CD4-positive, alpha-beta T cell treated with Interleukin-17A for 1 hour (primary cell): ENCODE data around the gene UMPS.

Experiments
- DNase-seq: peaks from one replicate; pipeline ENCODE4 v3.0.0-alpha.2; 2020

UMPS gene

GRCh38 chr3:124764746-124765145 lies 34.5 kb downstream of the UMPS start:
- no peak for DNase-seq

DNA sequence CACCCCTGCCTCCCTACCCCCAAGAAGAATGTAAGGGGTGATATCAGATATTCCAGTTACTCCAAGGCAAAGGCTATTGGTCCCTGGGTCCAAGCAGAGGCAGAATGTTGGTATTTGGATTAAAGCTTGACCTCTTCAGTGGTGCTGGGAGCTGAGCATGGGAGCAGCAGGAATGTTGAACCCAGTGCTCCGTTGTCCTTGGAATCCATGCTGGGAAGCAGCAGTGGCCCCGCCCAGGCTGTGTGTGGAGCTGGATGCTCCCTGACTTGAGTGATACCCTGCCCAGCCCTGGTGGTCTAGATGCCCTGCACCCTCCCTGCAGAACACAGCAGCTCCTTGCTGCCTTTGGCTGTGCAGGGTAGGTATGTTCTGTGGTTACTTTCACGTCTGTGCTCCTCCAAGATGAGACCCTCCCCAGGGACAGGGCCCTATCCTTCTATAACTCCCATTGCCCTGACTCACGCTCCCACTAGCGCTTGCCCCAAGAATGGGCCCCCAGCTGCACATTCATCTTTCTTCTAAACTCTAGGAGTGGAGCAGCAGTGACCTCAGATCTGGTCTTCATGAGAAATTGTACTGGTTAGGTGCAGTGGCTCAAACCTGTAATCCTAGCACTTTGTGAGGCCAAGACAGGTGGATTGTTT lies 35.1 kb downstream of the UMPS start:
- DNase-seq, result no peak

DNA sequence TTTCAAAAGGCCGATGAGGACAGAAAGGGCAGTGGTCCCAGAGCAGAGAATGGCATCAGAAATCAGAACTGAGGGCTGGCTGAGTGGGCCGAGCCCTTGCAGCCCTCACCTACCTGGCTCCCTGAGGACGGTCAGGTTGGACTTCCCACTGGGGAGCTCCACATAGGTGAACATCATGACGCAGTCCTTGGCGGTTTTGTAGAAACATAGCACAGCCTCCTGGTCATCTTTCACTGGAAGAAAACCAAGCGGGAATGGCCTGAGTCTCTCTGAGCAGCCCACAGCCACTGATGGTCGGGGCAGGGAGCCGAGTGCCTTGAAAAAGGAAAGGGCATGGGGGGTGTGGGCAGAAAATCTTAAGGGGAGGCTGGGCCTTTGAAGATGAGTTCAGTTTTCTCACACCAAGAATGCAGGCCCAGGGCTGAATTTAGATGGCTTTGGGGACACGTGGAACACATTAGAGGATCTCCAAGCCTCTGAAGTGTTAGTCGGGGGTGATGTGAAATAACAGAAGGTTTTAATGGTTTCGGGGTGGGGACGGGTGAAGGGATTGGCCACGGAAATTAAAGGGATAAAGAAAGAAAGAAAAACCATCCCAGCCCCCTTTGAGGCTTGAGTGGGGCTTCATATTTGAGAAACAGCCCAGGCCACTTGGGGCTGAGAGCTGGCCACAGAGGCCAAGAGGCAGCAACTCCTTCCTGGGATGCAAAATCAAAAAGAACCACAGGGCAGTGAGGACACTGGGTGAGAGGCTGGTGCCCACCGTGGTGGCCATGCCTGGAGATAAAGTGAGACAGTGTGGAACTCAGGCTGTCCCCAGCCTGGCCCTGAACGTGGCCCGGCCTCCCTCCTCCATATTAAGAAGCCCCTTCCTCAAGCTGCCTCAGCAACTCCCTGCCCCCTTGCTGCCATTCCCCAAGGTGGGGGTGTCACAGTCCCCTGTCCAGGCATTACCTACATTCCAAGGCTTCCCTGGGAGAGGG lies 36.2 kb downstream of the UMPS start:
- DNase-seq, result no peak

- no peak for DNase-seq
Measured at GRCh38 chr3:124767264-124767663, 37.0 kb downstream of the UMPS start.

GRCh38 chr3:124767691-124768090 lies 37.4 kb downstream of the UMPS start:
- DNase-seq, result no peak

DNA sequence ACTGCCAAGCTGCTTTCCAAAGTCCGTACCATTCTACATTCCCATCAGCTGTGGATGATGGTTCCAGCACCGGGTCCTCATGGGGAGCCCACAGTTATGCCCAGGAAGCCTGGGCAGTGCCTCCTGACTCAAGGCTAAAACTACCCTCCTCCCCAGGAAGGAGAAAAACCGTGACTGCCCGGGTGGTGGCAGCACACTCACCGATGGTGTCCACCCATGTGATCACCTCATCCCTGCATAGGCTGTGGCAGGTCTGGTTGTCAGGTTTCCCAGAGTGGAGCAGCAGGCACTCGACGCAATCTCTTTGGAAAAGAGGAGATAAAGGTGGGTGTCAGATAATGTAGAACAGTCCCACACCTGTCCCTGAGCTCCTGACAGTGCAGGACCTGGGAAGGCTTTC lies 38.6 kb downstream of the UMPS start:
- DNase-seq, result no peak

DNA sequence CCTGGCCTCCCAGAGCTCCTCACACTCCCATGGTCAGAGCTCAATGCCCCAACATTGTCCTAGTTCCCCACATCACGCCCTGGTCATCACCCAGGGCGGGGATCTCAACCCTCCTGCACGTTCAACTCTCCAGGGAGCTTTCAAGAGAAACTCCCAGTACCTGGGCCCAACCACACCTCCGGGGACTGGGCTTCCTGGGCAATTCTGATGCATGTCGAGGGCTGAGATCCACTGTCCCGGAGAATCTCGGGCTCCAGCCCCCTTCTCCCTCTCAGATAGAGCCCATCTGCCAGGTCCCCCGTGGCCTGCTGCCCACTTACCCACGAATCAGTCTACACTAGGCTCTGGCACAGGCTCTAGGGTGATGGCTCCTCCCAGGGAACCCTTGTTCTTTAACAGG lies 39.2 kb downstream of the UMPS start:
- DNase-seq, result no peak

- no peak for DNase-seq
Measured at GRCh38 chr3:124770336-124771082, 40.3 kb downstream of the UMPS start.

DNA sequence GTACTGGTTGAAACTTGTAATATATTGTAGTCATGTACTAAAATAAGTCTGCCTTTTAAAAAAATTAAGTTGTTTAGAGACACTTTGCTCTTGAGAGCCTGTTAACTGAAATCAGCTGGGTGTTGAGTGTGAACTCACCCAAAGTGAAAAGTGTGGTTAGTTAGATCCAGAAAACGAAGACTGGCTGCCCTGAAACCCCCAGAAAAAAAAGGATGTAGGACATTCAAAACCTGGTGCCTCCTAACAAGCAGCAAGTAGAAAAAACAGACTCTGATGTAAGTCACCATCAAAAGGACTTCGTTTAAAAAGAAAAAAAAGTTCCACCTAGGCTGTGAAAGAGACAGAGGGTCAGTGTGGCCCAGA lies 40.8 kb downstream of the UMPS start:
- DNase-seq, result no peak

DNA sequence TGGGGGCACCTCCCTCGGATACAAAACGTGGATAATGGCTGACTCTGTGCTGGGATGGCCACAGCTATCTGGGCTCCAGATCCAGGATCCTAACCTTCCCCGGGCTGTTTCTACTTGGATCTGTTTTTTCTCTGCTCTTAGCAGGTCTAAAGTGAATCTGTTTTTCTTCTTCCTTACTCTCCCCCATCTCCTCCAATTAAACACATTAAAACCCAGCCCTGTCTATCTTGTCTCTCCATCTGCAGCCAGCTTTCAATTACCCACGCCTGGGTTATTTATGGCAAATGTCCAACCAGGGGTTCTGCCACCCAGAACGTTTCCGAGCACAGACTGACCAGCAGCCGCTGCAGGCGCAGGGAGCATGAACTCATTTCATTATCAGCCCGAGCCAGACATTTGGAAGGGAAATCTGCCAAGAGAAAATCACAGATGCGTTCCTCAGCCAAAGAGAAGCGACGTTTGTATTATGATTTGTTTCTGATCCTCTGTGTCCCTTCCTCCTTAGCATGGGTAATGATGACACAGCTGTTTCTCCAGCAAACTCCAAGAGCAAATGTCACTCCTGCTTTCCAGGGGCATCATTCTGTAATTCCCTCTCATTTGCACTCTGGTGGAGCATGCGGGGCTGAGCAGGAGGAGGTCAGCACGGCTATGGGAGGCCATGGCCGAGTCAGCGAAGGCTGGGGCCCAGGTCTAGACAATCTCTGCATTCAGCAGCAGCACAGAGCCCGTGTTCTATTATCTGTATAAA lies 42.0 kb downstream of the UMPS start:
- DNase-seq, result no peak

GRCh38 chr3:124773351-124774326 lies 43.4 kb downstream of the UMPS start:
- DNase-seq, result no peak

DNA sequence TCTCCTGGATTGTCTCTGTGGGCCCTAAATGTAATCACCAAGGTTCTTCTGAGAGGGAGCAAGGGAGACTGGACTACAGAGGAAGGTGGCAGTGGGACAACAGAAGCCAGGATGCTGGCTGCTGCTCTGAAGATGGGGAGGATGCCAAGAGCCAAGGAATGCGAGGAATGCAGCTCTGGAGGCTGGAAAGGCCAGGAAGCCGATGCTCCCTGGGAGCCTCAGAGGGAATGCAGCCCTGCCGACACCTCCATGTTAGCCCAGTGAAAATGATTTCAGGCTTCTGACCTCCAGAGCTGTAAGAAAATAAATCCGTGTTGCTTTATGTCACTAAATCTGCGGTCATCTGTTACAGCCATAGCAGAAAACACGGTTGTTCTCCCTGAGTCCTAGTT lies 44.1 kb downstream of the UMPS start:
- DNase-seq, result no peak

DNA sequence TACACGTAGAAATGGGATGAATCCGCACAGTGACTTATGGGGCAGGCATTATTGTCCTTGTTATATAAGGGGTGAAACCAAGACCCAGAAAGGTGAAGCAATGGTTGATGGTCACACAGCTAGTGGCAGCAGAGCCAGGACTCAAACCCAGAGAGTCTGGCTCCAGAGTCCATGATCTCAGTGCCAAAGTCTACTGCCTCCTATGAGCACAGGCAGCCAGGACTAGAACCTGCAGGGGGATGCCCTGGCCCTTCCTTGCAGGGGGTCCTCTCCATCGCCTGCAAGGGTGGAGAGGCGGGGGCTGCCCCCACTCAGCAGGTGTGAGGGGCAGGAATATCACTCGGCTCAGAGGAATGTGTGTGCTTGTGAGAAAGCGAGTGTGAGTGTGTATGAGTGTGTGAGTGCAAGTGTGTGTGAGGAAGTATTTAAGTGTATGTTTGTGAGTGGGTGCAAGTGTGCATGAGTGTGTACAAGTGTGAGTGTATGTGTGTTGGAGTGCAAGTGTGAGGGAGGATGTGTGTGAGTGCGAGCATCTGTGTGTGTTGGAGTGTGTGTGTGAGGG lies 44.7 kb downstream of the UMPS start:
- DNase-seq, result no peak

GRCh38 chr3:124775877-124776276 lies 45.6 kb downstream of the UMPS start:
- DNase-seq, result no peak

- no peak for DNase-seq
Measured at GRCh38 chr3:124776856-124777255, 46.6 kb downstream of the UMPS start.

- no peak for DNase-seq
Measured at GRCh38 chr3:124777762-124778470, 47.7 kb downstream of the UMPS start.

DNA sequence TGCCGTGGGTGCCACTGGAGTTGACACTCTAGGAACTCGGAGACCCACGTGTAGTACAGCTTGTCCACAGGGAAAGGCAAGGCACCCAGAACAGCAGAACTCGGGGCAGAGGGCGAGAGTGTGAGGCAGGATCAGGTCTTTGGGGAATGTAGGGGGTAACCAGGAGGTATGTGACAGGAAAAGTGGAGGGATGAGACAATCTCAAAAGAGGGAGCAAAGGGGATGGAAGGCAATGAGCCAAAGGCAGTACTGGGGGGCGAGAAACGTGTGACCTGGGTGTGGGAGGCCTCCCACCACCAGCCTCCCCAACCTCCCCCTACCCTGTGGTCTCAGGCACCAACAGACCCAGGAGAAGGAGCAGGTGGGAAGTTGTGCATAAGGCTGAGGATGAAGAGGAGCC lies 48.9 kb downstream of the UMPS start:
- DNase-seq, result no peak

- no peak for DNase-seq
Measured at GRCh38 chr3:124779751-124780191, 49.5 kb downstream of the UMPS start.

- DNase-seq, result no peak
Measured at GRCh38 chr3:124780356-124780755, 50.1 kb downstream of the UMPS start.

DNA sequence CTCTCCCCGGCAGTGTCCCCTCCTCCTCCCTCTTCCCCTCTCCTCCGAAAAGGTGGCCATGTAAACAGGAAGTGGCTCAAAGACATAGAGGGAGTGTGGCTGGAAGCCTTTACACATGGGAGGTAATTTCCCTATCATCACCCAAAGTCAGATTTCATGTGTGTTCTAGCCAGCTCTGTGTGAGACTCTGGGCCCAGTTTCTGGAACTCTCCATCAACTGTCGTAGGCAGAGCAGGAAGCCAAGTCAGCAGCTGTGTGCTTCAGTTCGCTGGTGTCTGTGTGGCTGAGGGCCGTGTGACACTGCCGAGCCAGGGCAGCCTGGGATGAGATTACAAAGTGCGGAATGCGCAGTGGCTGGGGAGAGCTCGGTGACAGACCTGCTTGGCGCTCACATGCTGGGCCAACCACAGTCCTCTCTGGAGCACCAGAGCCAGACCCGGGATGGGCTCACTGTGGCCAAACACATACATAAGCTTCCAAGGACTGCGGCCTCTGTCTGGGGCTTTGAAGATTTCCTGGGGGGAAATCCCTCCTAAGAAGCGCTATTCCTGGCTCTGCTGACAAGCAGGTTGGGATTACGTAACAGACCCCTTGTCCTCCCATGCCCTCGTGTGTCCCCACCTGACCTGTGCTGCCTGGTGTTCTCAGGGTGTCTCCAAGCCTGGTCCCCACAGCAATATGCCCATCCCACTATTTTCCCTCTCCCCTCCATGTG lies 50.7 kb downstream of the UMPS start:
- no peak for DNase-seq
